Measurements from ENCODE around the gene ARTN. TPM values are rescaled to one million over a fixed set of nuclear protein-coding genes. Genes with fewer than 3 reads are reported as not detected.

ARTN gene
- total RNA-seq, 1 donor from 2014 or later, result 0.14 TPM

DNA sequence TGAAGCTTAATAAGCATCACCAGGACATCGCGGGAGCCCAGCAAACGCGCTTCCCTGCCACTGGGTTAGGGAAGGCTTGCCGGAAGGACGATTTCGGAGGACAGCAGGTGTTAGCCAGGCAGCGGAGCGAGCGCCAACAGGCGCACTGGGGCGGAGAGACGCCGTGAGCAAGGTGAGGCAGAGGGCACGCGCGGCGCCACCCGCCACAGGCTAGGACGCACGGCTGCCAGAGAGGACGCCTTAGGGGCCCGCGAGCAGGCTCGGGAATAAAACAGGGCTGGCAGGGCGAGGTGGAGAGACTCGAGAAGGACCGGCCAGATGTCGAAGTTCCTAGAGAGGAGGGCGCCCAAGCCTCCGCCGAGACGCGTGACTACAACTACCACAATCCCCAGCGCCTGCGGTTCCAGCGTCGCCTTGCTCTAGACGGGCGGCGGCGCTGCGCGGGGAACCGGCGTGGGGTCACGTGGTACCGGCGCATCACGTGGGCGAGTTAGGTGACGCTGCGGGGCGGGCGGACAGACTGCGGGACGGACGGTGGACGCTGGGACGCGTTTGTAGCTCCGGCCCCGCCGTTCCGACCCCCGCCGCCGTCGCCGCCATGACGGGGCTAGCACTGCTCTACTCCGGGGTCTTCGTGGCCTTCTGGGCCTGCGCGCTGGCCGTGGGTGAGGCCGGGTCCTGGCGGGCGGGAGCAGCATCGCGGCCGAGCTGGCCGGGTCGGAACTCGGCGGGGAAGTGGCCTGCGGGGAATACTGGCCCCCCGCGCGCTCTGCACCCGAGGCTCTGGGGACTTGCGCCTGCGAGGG lies 41.0 kb downstream of the ARTN start, which contains the start of gene ATP6V0B:
Gene ATP6V0B, plus strand, starts transcription at position 518 of the 806 bp plus-strand sequence. Its CDS starts 81 bp downstream, at position 599.
- intact Hi-C loops (cut with micrococcal nuclease), result no loop called here
- TF ChIP-seq CTCF (IDR thresholded peaks at IDR 0.05; ENCODE audit: borderline replicate concordance), result peak; percentile 36
- H3K4me3 ChIP-seq, result peak within 1 kb of the TSS; percentile 93
- H3K27me3 ChIP-seq (ENCODE audit: low read depth), result no peaks in the 10 kb centered on the region
- H3K27ac ChIP-seq (replicated peaks), result peak within 1 kb of the TSS; percentile 93
- peaks cover 49% of the 10 kb centered on the region for H3K36me3 ChIP-seq
- H3K9me3 ChIP-seq (replicated peaks), result no peaks in the 10 kb centered on the region
- peak; percentile 98 for DNase-seq
- peaks cover 68% of the 10 kb centered on the region for H3K4me1 ChIP-seq

GRCh38 chr1:43975249-43975961 lies 41.8 kb downstream of the ARTN start:
- H3K27me3 ChIP-seq (ENCODE audit: low read depth), result no peaks in the 10 kb centered on the region
- peaks cover 70% of the 10 kb centered on the region for H3K4me1 ChIP-seq
- peaks cover 49% of the 10 kb centered on the region for H3K36me3 ChIP-seq
- TF ChIP-seq CTCF (IDR thresholded peaks at IDR 0.05; ENCODE audit: borderline replicate concordance), result no peak
- H3K4me3 ChIP-seq, result peak overlapping the region; percentile 93
- H3K27ac ChIP-seq (replicated peaks), result peak overlapping the region; percentile 93
- peak; percentile 64 for DNase-seq
- intact Hi-C loops (cut with micrococcal nuclease), result no loop called here
- H3K9me3 ChIP-seq (replicated peaks), result no peaks in the 10 kb centered on the region

DNA sequence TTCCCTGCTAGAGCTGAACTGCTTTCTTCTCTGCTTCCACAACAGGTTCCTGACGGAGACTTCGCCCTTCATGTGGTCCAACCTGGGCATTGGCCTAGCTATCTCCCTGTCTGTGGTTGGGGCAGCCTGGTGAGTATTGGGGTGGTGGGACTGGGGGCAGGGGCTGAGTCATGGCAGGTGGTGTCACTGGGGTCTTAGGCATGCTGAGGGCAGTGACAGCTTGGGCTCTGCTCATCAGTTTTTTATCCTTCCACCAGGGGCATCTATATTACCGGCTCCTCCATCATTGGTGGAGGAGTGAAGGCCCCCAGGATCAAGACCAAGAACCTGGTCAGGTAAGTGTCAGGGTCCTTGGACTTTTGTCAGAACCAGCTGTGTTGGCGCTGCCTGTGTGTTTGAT lies 42.4 kb downstream of the ARTN start:
- H3K4me3 ChIP-seq, result peak overlapping the region; percentile 93
- TF ChIP-seq CTCF (IDR thresholded peaks at IDR 0.05; ENCODE audit: borderline replicate concordance), result no peak
- intact Hi-C loops (cut with micrococcal nuclease), result no loop called here
- H3K9me3 ChIP-seq (replicated peaks), result no peaks in the 10 kb centered on the region
- no peak for DNase-seq
- H3K36me3 ChIP-seq, result peaks cover 47% of the 10 kb centered on the region
- no peaks in the 10 kb centered on the region for H3K27me3 ChIP-seq (ENCODE audit: low read depth)
- H3K27ac ChIP-seq (replicated peaks), result no peak overlapping the region
- H3K4me1 ChIP-seq, result peaks cover 65% of the 10 kb centered on the region

DNA sequence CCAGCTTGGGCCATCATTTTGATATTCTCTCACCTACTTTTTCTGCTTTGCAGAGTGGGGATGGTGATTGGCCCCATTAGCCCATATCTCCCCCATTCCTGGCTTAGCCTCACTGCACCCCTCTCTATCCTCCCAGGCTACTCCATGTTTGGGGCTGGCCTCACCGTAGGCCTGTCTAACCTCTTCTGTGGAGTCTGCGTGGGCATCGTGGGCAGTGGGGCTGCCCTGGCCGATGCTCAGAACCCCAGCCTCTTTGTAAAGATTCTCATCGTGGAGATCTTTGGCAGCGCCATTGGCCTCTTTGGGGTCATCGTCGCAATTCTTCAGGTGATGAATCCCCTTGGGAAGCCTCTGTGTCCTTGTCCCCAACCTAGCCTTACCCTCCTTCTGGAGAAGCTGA lies 43.3 kb downstream of the ARTN start:
- DNase-seq, result no peak
- H3K4me3 ChIP-seq, result peak overlapping the region; percentile 93
- H3K27ac ChIP-seq (replicated peaks), result no peak overlapping the region
- peaks cover 40% of the 10 kb centered on the region for H3K36me3 ChIP-seq
- H3K4me1 ChIP-seq, result peaks cover 63% of the 10 kb centered on the region
- no peak for TF ChIP-seq CTCF (IDR thresholded peaks at IDR 0.05; ENCODE audit: borderline replicate concordance)
- no peaks in the 10 kb centered on the region for H3K27me3 ChIP-seq (ENCODE audit: low read depth)
- no peaks in the 10 kb centered on the region for H3K9me3 ChIP-seq (replicated peaks)
- intact Hi-C loops (cut with micrococcal nuclease), result no loop called here

GRCh38 chr1:43977376-43978263 lies 44.0 kb downstream of the ARTN start:
- TF ChIP-seq CTCF (IDR thresholded peaks at IDR 0.05; ENCODE audit: borderline replicate concordance), result no peak
- Histone ChIP-seq H3K4me3 (peak overlapping the region; percentile 93), H3K27ac (replicated peaks) (no peak overlapping the region), H3K27me3 (ENCODE audit: low read depth) (no peaks in the 10 kb centered on the region), H3K4me1 (peaks cover 63% of the 10 kb centered on the region), H3K36me3 (peaks cover 35% of the 10 kb centered on the region), H3K9me3 (replicated peaks) (no peaks in the 10 kb centered on the region)
- intact Hi-C loops (cut with micrococcal nuclease), result no loop called here
- no peak for DNase-seq
